ENCODE measurements around the gene MILR1.
"Not testable (repeated sequence)": the region's sequence is repeated elsewhere in the genome, so short reads cannot be mapped to it uniquely, and the experiment has no call there.

MILR1 gene

GRCh38 chr17:64459284-64459747, 10.4 kb downstream of the MILR1 start:
- CTCF ChIA-PET: no interaction called here
- no peak for TF ChIP-seq HDGF (IDR thresholded peaks at IDR 0.05; ENCODE audit: borderline replicate concordance)
- no peak for TF ChIP-seq SUZ12 (IDR thresholded peaks at IDR 0.05)
- TF ChIP-seq LEF1 (IDR thresholded peaks at IDR 0.05; ENCODE audit: borderline replicate concordance): no peak
- no peak for TF ChIP-seq SP1 (IDR thresholded peaks at IDR 0.05)
- TF ChIP-seq TARDBP (IDR thresholded peaks at IDR 0.05): no peak
- no peak for TF ChIP-seq PKNOX1 (IDR thresholded peaks at IDR 0.05)
- no peak for TF ChIP-seq CTBP1 (IDR thresholded peaks at IDR 0.05; ENCODE audit: borderline replicate concordance)
- no peak for TF ChIP-seq FOXM1 (IDR thresholded peaks at IDR 0.05; ENCODE audit: borderline replicate concordance)
- no peak for TF ChIP-seq ELF4 (IDR thresholded peaks at IDR 0.05)
- no peak for TF ChIP-seq L3MBTL2 (conservative IDR thresholded peaks at IDR 0.05)
- no peak for TF ChIP-seq ZNF384 (IDR thresholded peaks at IDR 0.05)
- no peak for TF ChIP-seq FOXK2 (IDR thresholded peaks at IDR 0.05)
- no peak for TF ChIP-seq FOXA1 (IDR thresholded peaks at IDR 0.05)
- TF ChIP-seq ARNT (IDR thresholded peaks at IDR 0.05): no peak
- TF ChIP-seq BHLHE40 (IDR thresholded peaks at IDR 0.05; ENCODE audit: borderline replicate concordance): no peak
- POLR2A ChIA-PET: no interaction called here

GRCh38 chr17:64459818-64460217, 10.9 kb downstream of the MILR1 start:
- DNase-seq (ENCODE audit: extremely low spot score); POLR2A ChIA-PET; CTCF ChIA-PET: not testable (repeated sequence)

More at GRCh38 chr17:64459284-64459747, 10.4 kb downstream of the MILR1 start:
- no peak for DNase-seq (ENCODE audit: extremely low spot score)

GRCh38 chr17:64460955-64461354, 12.0 kb downstream of the MILR1 start:
- no peak for DNase-seq (ENCODE audit: extremely low spot score)
- no peak for TF ChIP-seq SUZ12 (IDR thresholded peaks at IDR 0.05)
- no peak for TF ChIP-seq SP1 (IDR thresholded peaks at IDR 0.05)
- TF ChIP-seq L3MBTL2 (conservative IDR thresholded peaks at IDR 0.05): no peak
- no peak for TF ChIP-seq PKNOX1 (IDR thresholded peaks at IDR 0.05)
- no peak for TF ChIP-seq BHLHE40 (IDR thresholded peaks at IDR 0.05; ENCODE audit: borderline replicate concordance)
- no peak for TF ChIP-seq FOXA1 (IDR thresholded peaks at IDR 0.05)
- TF ChIP-seq TARDBP (IDR thresholded peaks at IDR 0.05): no peak
- no peak for TF ChIP-seq ARNT (IDR thresholded peaks at IDR 0.05)
- TF ChIP-seq FOXM1 (IDR thresholded peaks at IDR 0.05; ENCODE audit: borderline replicate concordance): no peak
- TF ChIP-seq ZNF384 (IDR thresholded peaks at IDR 0.05): no peak
- TF ChIP-seq CTBP1 (IDR thresholded peaks at IDR 0.05; ENCODE audit: borderline replicate concordance): no peak
- no peak for TF ChIP-seq NFRKB (IDR thresholded peaks at IDR 0.05)
- no peak for TF ChIP-seq HDGF (IDR thresholded peaks at IDR 0.05; ENCODE audit: borderline replicate concordance)
- TF ChIP-seq LEF1 (IDR thresholded peaks at IDR 0.05; ENCODE audit: borderline replicate concordance): no peak
- TF ChIP-seq FOXK2 (IDR thresholded peaks at IDR 0.05): no peak
- CTCF ChIA-PET: interaction anchor here (0.6 kb wide), 2 partner anchors 29 to 34 kb away, joined by 3 read pairs; no protein-coding TSS in a partner anchor
- POLR2A ChIA-PET: no interaction called here

- DNase-seq (ENCODE audit: extremely low spot score): no peak
- TF ChIP-seq BHLHE40 (IDR thresholded peaks at IDR 0.05; ENCODE audit: borderline replicate concordance) (no peak), ZNF384 (IDR thresholded peaks at IDR 0.05) (no peak), FOXA1 (IDR thresholded peaks at IDR 0.05) (no peak), ARNT (IDR thresholded peaks at IDR 0.05) (no peak), NFRKB (IDR thresholded peaks at IDR 0.05) (no peak), TARDBP (IDR thresholded peaks at IDR 0.05) (no peak), FOXK2 (IDR thresholded peaks at IDR 0.05) (no peak)
- ChIA-PET CTCF (no interaction called here), POLR2A (no interaction called here)
Measured at GRCh38 chr17:64461788-64462187, 12.9 kb downstream of the MILR1 start.

GRCh38 chr17:64466019-64466735, 17.3 kb downstream of the MILR1 start:
- TF ChIP-seq HDGF (IDR thresholded peaks at IDR 0.05; ENCODE audit: borderline replicate concordance) (no peak), PKNOX1 (IDR thresholded peaks at IDR 0.05) (no peak), BHLHE40 (IDR thresholded peaks at IDR 0.05; ENCODE audit: borderline replicate concordance) (no peak), CTBP1 (IDR thresholded peaks at IDR 0.05; ENCODE audit: borderline replicate concordance) (no peak), ARNT (IDR thresholded peaks at IDR 0.05) (no peak), SUZ12 (IDR thresholded peaks at IDR 0.05) (no peak), NFRKB (IDR thresholded peaks at IDR 0.05) (no peak), ELF4 (IDR thresholded peaks at IDR 0.05) (no peak), TARDBP (IDR thresholded peaks at IDR 0.05) (no peak), FOXM1 (IDR thresholded peaks at IDR 0.05; ENCODE audit: borderline replicate concordance) (no peak), SP1 (IDR thresholded peaks at IDR 0.05) (no peak), L3MBTL2 (conservative IDR thresholded peaks at IDR 0.05) (no peak), LEF1 (IDR thresholded peaks at IDR 0.05; ENCODE audit: borderline replicate concordance) (no peak)
- DNase-seq (ENCODE audit: extremely low spot score): no peak
- CTCF ChIA-PET: no interaction called here
- POLR2A ChIA-PET: no interaction called here

GRCh38 chr17:64466834-64467233, 17.9 kb downstream of the MILR1 start:
- CTCF ChIA-PET: interaction anchor here (0.6 kb wide), 2 partner anchors 16 to 602 kb away, joined by 3 to 4 read pairs; no protein-coding TSS in a partner anchor
- DNase-seq (ENCODE audit: extremely low spot score); POLR2A ChIA-PET: not testable (repeated sequence)

All from HEK293T (cell line).